Cortex of kidney (tissue), 1 donor: ENCODE data around the gene NEK9.

Experiments used
- DNase-seq: peaks from one replicate; lab custom pipeline; 2025; lab: John Stamatoyannopoulos, UW

Gene NEK9

GRCh38 chr14:75030147-75030546 is 96.7 kb downstream of the NEK9 start:
- DNase-seq = no peak
